Gastrocnemius medialis (tissue), 4 donors: ENCODE data around the gene GGT7. TPM values are rescaled to one million over a fixed set of nuclear protein-coding genes. Genes with fewer than 3 reads are reported as not detected.
"Not testable (repeated sequence)": the region's sequence is repeated elsewhere in the genome, so short reads cannot be mapped to it uniquely, and the experiment has no call there.

Experiments used
- ATAC-seq, 2 donors: fragments of 150-250 bp; one replicate each; pipeline ENCODE4 v1.9.1; 2016
- DNase-seq, 2 donors: peaks; one replicate each; pipeline ENCODE4 v3.0.0-alpha.2; 2019
- H3K27ac ChIP-seq, 4 donors: fragments of 200-600 bp; sonication (generic); 1 replicate in 1 of 4; 2 replicates in 3 of 4; pipeline ENCODE4 v1.5.1; 2016 to 2018; ENCODE audit warnings: mild to moderate bottlenecking in 2 of 4, moderate library complexity in 1 of 4
- H3K27me3 ChIP-seq, 3 donors: fragments of 200-600 bp; sonication (generic) in 2 of 3; 1 replicate in 1 of 3; 2 replicates in 2 of 3; pipeline versions ENCODE4 v1.5.1 to v1.6.0; 2016 to 2019; ENCODE audit warnings: mild to moderate bottlenecking in 1 of 3, moderate library complexity in 1 of 3
- H3K36me3 ChIP-seq, 2 donors: fragments of 200-600 bp; sonication (generic) in 1 of 2; one replicate each; pipeline ENCODE4 v1.5.1; 2017 to 2018
- H3K4me1 ChIP-seq, 2 donors: fragments of 200-600 bp; sonication (generic) in 1 of 2; one replicate each; pipeline ENCODE4 v1.5.1; 2016 to 2017; ENCODE audit warnings: mild to moderate bottlenecking in 2 of 2
- H3K4me3 ChIP-seq, 4 donors: fragments of 200-600 bp; sonication (generic) in 3 of 4; 1 replicate in 1 of 4; 2 replicates in 3 of 4; pipeline ENCODE4 v1.5.1; 2016 to 2019; ENCODE audit warnings: mild to moderate bottlenecking in 2 of 4
- H3K9me3 ChIP-seq, 3 donors: fragments of 200-600 bp; sonication (generic) in 2 of 3; 1 replicate in 1 of 3; 2 replicates in 2 of 3; pipeline ENCODE4 v1.5.1; 2016 to 2019
- POLR2A ChIP-seq, 2 donors: fragments of 450-650 bp; IDR thresholded peaks; one replicate each; pipeline ENCODE4 v1.6.1; 2017; ENCODE audit warnings: antibody characterized with exemption in 2 of 2, mild to moderate bottlenecking in 2 of 2, moderate library complexity in 2 of 2
- in situ Hi-C, 4 donors: fragments of 200-750 bp; cut with MboI; loops; one replicate each; pipeline versions ENCODE4 v1.15.0 to v1.8.0; 2017; ENCODE audit warnings: low sequenced_read_pairs in 4 of 4
- intact Hi-C: fragments of 100-400 bp; cut with DNase I; formaldehyde crosslinking; loops from one replicate; pipeline ENCODE4 v1.15.1; 2023; ENCODE audit warnings: low total_unique reads
- total RNA-seq, 4 donors: library from RNA; depleted of rRNA; stranded (reverse); fragments of >200 nt; gene quantifications; one replicate each; pipeline versions ENCODE4 v1.1.0 to v1.2.3, GENCODE V29; 2016
- TF ChIP-seq, protein P1 (sequence below), 5 experiments: fragments of 450-650 bp in 3 of 5; fragments of 200-600 bp in 2 of 5; sonication (generic) in 2 of 5; IDR thresholded peaks in 4 of 5; conservative IDR thresholded peaks in 1 of 5; 1 replicate in 4 of 5; 2 replicates in 1 of 5; pipeline ENCODE4 v1.5.1; 2016 to 2019; ENCODE audit warnings: antibody characterized with exemption in 5 of 5, mild to moderate bottlenecking in 3 of 5, moderate library complexity in 3 of 5

The GGT7 gene
- total RNA-seq, 4 donors from 2014 or later, result 11.4 to 54.2 (median 15.4) TPM

DNA sequence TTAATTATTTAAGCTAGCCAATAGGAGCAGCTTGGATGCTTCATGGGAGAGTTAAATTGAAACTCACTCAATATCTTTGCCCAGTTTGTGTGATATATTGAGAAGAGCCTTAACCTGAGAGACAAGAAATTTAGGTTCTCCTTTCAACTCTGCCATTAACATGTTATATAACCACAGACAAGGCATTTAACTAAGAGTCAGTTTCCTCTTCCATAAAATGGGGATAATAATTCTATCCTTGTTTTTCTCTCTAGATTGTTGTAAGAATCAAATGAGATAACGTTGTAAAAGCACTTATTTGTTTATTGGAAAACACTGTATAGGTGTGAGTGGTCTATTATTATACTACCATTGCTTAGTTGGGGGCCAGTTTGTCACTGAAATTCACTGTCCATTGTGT is 11.6 kb upstream of the GGT7 start:
- Histone ChIP-seq H3K4me1 (peaks cover 35 to 43% of the 10 kb centered on the region in 2 donors), H3K36me3 (peaks cover 0 to 35% of the 10 kb centered on the region in 2 donors), H3K27ac (peak overlapping the region; percentile 5 to 66 (median 41)), H3K9me3 (no peaks in the 10 kb centered on the region), H3K4me3 (no peak overlapping the region), H3K27me3 (no peaks in the 10 kb centered on the region)
- DNase-seq (no peak), ATAC-seq (no peak)
- no peak for TF ChIP-seq POLR2A (IDR thresholded peaks at IDR 0.05)
- TF ChIP-seq, protein P1, sequence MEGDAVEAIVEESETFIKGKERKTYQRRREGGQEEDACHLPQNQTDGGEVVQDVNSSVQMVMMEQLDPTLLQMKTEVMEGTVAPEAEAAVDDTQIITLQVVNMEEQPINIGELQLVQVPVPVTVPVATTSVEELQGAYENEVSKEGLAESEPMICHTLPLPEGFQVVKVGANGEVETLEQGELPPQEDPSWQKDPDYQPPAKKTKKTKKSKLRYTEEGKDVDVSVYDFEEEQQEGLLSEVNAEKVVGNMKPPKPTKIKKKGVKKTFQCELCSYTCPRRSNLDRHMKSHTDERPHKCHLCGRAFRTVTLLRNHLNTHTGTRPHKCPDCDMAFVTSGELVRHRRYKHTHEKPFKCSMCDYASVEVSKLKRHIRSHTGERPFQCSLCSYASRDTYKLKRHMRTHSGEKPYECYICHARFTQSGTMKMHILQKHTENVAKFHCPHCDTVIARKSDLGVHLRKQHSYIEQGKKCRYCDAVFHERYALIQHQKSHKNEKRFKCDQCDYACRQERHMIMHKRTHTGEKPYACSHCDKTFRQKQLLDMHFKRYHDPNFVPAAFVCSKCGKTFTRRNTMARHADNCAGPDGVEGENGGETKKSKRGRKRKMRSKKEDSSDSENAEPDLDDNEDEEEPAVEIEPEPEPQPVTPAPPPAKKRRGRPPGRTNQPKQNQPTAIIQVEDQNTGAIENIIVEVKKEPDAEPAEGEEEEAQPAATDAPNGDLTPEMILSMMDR (IDR thresholded peaks at IDR 0.05 in 4 of 5, conservative IDR thresholded peaks at IDR 0.05 in 1 of 5), result no peak
- in situ Hi-C loops, result no loop called here
- intact Hi-C loops, result no loop called here

DNA sequence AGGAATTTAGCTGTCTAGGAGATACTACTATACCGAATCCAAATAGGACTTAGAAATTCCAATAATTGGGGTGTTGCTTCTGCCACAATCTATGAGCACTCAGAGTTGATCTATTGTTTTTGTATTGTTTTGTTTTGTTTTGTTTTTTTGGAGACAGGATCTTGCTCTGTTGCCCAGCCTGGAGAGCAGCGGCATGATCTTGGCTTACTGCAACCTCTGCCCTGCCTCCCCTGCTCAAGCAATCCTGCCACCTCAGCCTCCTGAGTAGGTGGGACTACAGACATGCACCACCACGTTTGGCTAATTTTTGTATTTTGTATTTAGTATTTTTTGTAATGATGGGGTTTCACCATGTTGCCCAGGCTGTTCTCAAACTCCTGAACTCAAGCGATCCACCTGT is 11.2 kb upstream of the GGT7 start:
- TF ChIP-seq, protein P1 (IDR thresholded peaks at IDR 0.05 in 4 of 5, conservative IDR thresholded peaks at IDR 0.05 in 1 of 5), result no peak
- no peak for TF ChIP-seq POLR2A (IDR thresholded peaks at IDR 0.05)

GRCh38 chr20:34883087-34883688 is 10.5 kb upstream of the GGT7 start:
- Histone ChIP-seq H3K27me3 (no peaks in the 10 kb centered on the region), H3K36me3 (peaks cover 0 to 35% of the 10 kb centered on the region in 2 donors), H3K4me1 (peaks cover 39 to 42% of the 10 kb centered on the region in 2 donors), H3K4me3 (no peak overlapping the region), H3K27ac (peak overlapping the region; percentile 18 to 66 (median 54)), H3K9me3 (no peaks in the 10 kb centered on the region)
- in situ Hi-C loops (no loop called here), intact Hi-C loops (no loop called here)
- no peak for TF ChIP-seq POLR2A (IDR thresholded peaks at IDR 0.05)
- ATAC-seq, result peak in 1 of 2 donors; percentile 30
- DNase-seq, result no peak

More for the DNA sequence above, 11.2 kb upstream of the GGT7 start:
- Histone ChIP-seq H3K4me3 (no peak overlapping the region), H3K36me3 (peaks cover 0 to 35% of the 10 kb centered on the region in 2 donors), H3K27me3 (no peaks in the 10 kb centered on the region), H3K27ac (peak overlapping the region in 3 of 4 donors; percentile 46 to 66 (median 62)), H3K4me1 (peaks cover 35 to 46% of the 10 kb centered on the region in 2 donors), H3K9me3 (no peaks in the 10 kb centered on the region)
- in situ Hi-C loops, result no loop called here
- intact Hi-C loops, result no loop called here
- no peak for DNase-seq
- ATAC-seq, result no peak

DNA sequence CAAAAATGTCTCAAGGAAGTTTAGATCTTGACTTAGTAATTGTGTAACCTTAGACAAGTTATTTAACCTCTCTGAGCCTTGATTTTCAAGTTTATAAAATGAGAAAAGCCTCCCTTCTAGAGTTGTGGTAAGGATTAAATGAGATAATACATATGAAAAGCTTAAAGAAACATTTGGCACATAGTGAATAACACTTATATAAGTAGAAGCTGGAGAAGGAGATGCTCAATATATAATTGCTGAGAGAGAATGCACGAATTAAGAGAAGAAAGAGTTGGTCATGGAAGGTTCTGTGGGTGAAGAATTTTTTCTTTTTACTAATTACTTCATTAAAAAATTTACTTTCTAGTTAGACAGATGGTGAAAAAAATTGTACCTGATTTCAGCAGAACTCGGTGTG is 9.0 kb upstream of the GGT7 start:
- intact Hi-C loops (no loop called here), in situ Hi-C loops (no loop called here)
- no peaks in the 10 kb centered on the region for H3K27me3 ChIP-seq
- peaks cover 0 to 34% of the 10 kb centered on the region in 2 donors for H3K36me3 ChIP-seq
- H3K9me3 ChIP-seq, result no peaks in the 10 kb centered on the region
- H3K4me1 ChIP-seq, result peaks cover 34 to 45% of the 10 kb centered on the region in 2 donors
- ATAC-seq, result no peak
- no peak overlapping the region for H3K4me3 ChIP-seq
- H3K27ac ChIP-seq, result peak overlapping the region in 3 of 4 donors; percentile 46 to 66 (median 62)
- TF ChIP-seq POLR2A (IDR thresholded peaks at IDR 0.05), result no peak
- TF ChIP-seq, protein P1 (IDR thresholded peaks at IDR 0.05 in 4 of 5, conservative IDR thresholded peaks at IDR 0.05 in 1 of 5), result no peak
- no peak for DNase-seq

DNA sequence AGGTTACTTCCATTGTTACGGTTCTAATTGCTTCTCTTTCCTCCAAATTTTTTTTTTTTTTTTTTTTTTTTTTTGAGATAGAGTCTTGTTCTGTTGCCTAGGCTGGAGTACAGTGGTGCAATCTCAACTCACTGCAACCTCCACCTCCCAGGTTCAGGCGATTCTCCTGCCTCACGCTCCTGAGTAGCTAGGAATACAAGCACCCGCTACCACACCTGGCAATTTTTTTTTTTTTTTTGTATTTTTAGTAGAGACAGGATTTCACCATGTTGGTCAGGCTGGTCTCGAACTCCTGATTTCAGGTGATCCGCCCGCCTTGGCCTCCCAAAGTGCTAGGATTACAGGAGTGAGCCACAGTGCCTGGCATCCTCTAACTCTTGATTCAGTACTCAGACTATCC is 8.3 kb upstream of the GGT7 start:
- intact Hi-C loops, in situ Hi-C loops, H3K4me3 ChIP-seq, DNase-seq, H3K9me3 ChIP-seq, H3K27me3 ChIP-seq, ATAC-seq: not testable (repeated sequence)
- Histone ChIP-seq H3K4me1 (peaks cover 27 to 39% of the 10 kb centered on the region in 2 donors), H3K27ac (peak overlapping the region; percentile 20 to 72 (median 42)), H3K36me3 (peaks cover 0 to 28% of the 10 kb centered on the region in 2 donors)
